CD4-positive, alpha-beta T cell (primary cell): ENCODE measurements around the gene CZIB. TPM values are rescaled to one million over a fixed set of nuclear protein-coding genes. Genes with fewer than 3 reads are reported as not detected.

Experiments used
- ATAC-seq: fragments of 200-7000 bp; cut with Tn5 transposase; one replicate; pipeline ENCODE4 v1.10.0; 2022; ENCODE audit warnings: mild to moderate bottlenecking; ENCODE audit not compliant: poor library complexity
- CTCF ChIA-PET: fragments of 350-600 bp; sonication (Branson Sonifier 250); formaldehyde crosslinking; loops from one replicate; lab custom pipeline; 2021; ENCODE audit warnings: antibody characterized with exemption, inconsistent platforms; lab: Charles Lee
- POLR2A ChIA-PET: fragments of 350-600 bp; sonication (Branson Sonifier 250); formaldehyde crosslinking; loops from one replicate; lab custom pipeline; 2021; ENCODE audit warnings: antibody characterized with exemption, inconsistent platforms; lab: Charles Lee
- DNase-seq, 14 experiments: peaks; one replicate each; pipeline ENCODE4 v3.0.0-alpha.2; 2013 to 2020; ENCODE audit warnings: mixed read lengths in 2 of 14
- H3K27ac ChIP-seq, 2 donors: one replicate each; pipeline versions ENCODE4 v1.5.1 to v1.7.0; 2013; ENCODE audit warnings: low read length in 2 of 2, low read depth in 1 of 2, mild to moderate bottlenecking in 1 of 2
- H3K27me3 ChIP-seq, 2 experiments: 1 replicate in 1 of 2; 2 replicates in 1 of 2; pipeline versions ENCODE4 v1.6.1 to v1.7.0; 2013; ENCODE audit warnings: low read length in 2 of 2, control low read depth in 1 of 2, mild to moderate bottlenecking in 1 of 2, moderate library complexity in 1 of 2; ENCODE audit not compliant: insufficient read depth in 2 of 2, control insufficient read depth in 1 of 2
- H3K36me3 ChIP-seq: one replicate; pipeline ENCODE4 v1.6.1; 2013; ENCODE audit warnings: low read length, control low read depth; ENCODE audit not compliant: insufficient read depth
- H3K4me1 ChIP-seq: one replicate; pipeline ENCODE4 v1.6.1; 2013; ENCODE audit warnings: low read length, control low read depth; ENCODE audit not compliant: insufficient read depth
- H3K4me3 ChIP-seq: one replicate; pipeline ENCODE4 v1.5.1; 2013; ENCODE audit warnings: mild to moderate bottlenecking, low read length, moderate library complexity
- H3K9me3 ChIP-seq, 2 experiments: 1 replicate in 1 of 2; 2 replicates in 1 of 2; pipeline versions ENCODE4 v1.6.1 to v1.7.0; 2013; ENCODE audit warnings: low read length in 2 of 2, mild to moderate bottlenecking in 2 of 2, control low read depth in 1 of 2, moderate library complexity in 1 of 2; ENCODE audit not compliant: control insufficient read depth in 1 of 2, insufficient read depth in 1 of 2
- H3K27ac Mint-ChIP-seq: one replicate; pipeline ENCODE4 v1.8.0; 2020; ENCODE audit warnings: mixed read lengths
- H3K27me3 Mint-ChIP-seq: one replicate; pipeline ENCODE4 v1.8.0; 2021; ENCODE audit warnings: mixed read lengths
- H3K36me3 Mint-ChIP-seq: one replicate; pipeline ENCODE4 v1.8.0; 2021; ENCODE audit warnings: low read depth, mixed read lengths
- H3K4me1 Mint-ChIP-seq: one replicate; pipeline ENCODE4 v1.8.0; 2021; ENCODE audit warnings: low read depth, mixed read lengths
- H3K4me3 Mint-ChIP-seq: one replicate; pipeline ENCODE4 v1.8.0; 2020; ENCODE audit warnings: mild to moderate bottlenecking, mixed read lengths
- H3K9me3 Mint-ChIP-seq: one replicate; pipeline ENCODE4 v1.8.0; 2020; ENCODE audit warnings: mixed read lengths
- intact Hi-C, 2 experiments: fragments of 100-400 bp; cut with DNase I in 1 of 2; cut with micrococcal nuclease in 1 of 2; formaldehyde crosslinking; loops; one replicate each; pipeline versions ENCODE4 v1.15.1 to v1.9.0; 2023 to 2025; cut with DNase I, micrococcal nuclease
- total RNA-seq, 174 experiments: library from RNA in 2 of 174; stranded (reverse) in 2 of 174; gene quantifications; one replicate each; pipeline ENCODE4 v1.2.3 and lab custom pipeline; 2021 to 2026
- TF ChIP-seq, protein P1 (sequence below): fragments of 200-600 bp; IDR thresholded peaks from one replicate; pipeline ENCODE4 v1.8.0; 2022; ENCODE audit warnings: antibody characterized with exemption, mild to moderate bottlenecking

Gene CZIB
- total RNA-seq, 2 experiments from 2014 or later = 28.8 to 28.9 TPM

DNA sequence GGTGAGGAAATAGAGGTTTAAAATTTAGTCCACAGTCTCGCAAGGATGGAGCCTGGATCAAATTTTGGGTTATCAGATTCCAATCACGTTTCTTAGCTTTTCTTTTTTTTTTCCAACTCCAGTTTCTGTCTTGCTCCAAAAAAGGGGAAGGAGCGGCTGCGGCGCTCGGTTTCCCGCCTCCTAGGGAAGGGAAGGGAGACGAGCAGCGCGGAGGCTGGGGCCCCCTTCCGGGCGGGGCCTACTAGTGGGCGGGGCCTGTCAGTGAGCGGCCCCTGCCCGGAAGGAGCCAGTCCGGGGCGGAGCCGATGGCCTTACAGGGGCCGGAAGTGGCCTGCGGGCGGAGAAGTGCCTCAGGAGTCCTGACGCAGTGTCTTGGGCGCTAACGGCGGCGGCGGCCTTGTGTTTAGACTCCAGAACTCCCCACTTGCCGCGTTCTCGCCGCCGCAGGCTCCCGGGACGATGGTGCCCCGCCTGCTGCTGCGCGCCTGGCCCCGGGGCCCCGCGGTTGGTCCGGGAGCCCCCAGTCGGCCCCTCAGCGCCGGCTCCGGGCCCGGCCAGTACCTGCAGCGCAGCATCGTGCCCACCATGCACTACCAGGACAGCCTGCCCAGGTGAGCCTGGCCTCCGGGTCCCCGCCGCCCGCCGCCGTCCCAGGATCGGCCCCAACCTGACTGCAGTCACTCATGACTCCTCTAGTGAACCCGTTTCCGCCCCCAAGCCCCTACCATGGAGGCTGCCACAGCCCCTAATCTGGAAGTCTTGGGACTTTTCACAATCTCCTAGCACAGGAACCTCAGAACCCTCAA is 23.7 kb downstream of the CZIB start, which contains the start of gene CPT2:
CPT2 (plus strand) TSS at position 340 of the 806 bp plus-strand sequence; CDS start at position 460, 120 bp downstream.
- Mint-ChIP-seq H3K27me3 (no peaks in the 10 kb centered on the region), H3K27ac (peak within 1 kb of the TSS; percentile 93), H3K9me3 (no peaks in the 10 kb centered on the region), H3K4me3 (peak within 1 kb of the TSS; percentile 93), H3K4me1 (peaks cover 29% of the 10 kb centered on the region), H3K36me3 (peaks cover 33% of the 10 kb centered on the region)
- H3K27ac ChIP-seq = peak within 1 kb of the TSS; percentile 93 to 97
- H3K4me3 ChIP-seq = peak within 1 kb of the TSS; percentile 92
- ChIA-PET POLR2A (interaction anchor here (0.9 to 2.6 kb wide), 5 partner anchors 10 to 42 kb away, joined by 3 to 13 read pairs (median 5); partner anchors contain the start of genes CZIB and MAGOH), CTCF (no interaction called here)
- no peaks in the 10 kb centered on the region for H3K27me3 ChIP-seq
- TF ChIP-seq, protein P1, sequence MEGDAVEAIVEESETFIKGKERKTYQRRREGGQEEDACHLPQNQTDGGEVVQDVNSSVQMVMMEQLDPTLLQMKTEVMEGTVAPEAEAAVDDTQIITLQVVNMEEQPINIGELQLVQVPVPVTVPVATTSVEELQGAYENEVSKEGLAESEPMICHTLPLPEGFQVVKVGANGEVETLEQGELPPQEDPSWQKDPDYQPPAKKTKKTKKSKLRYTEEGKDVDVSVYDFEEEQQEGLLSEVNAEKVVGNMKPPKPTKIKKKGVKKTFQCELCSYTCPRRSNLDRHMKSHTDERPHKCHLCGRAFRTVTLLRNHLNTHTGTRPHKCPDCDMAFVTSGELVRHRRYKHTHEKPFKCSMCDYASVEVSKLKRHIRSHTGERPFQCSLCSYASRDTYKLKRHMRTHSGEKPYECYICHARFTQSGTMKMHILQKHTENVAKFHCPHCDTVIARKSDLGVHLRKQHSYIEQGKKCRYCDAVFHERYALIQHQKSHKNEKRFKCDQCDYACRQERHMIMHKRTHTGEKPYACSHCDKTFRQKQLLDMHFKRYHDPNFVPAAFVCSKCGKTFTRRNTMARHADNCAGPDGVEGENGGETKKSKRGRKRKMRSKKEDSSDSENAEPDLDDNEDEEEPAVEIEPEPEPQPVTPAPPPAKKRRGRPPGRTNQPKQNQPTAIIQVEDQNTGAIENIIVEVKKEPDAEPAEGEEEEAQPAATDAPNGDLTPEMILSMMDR = no peak
- intact Hi-C loops = loop anchor here (1.0 to 10.0 kb wide), 6 partner anchors 23 to 1142 kb away; partner anchors contain the start of genes BTF3L4 (in 1 of the 2), CZIB (in 1 of the 2), MAGOH (in 1 of the 2) and TXNDC12 (in 1 of the 2)
- DNase-seq (peak; percentile 75 to 96 (median 89)), ATAC-seq (peak; percentile 92)
- H3K36me3 ChIP-seq = peaks cover 11% of the 10 kb centered on the region
- peaks cover 25% of the 10 kb centered on the region for H3K4me1 ChIP-seq
- H3K9me3 ChIP-seq = no peaks in the 10 kb centered on the region

DNA sequence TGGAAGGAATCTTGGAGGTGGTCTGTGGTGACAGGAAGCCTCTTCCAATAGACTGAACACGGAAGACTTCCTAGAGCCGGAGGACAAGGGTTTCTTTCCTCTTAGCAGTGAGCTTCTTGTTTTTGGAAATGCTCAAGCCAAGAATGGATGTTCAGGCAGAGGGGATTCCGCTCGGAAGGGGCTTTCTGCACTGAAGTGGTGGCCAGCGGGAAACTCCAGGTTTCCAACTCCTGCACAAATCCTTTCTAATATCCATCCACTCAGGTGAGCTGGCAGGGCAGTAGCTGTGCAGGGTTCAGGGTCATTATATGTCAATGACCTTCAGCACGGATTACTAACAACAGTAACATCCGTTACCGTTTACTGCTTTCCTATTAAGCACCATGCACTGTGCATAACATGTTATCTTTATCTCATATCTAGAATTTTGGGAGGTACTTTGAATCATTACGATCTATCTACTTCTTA is 24.4 kb downstream of the CZIB start:
- POLR2A ChIA-PET = interaction anchor here (0.9 to 2.6 kb wide), 5 partner anchors 10 to 42 kb away, joined by 3 to 13 read pairs (median 5); partner anchors contain the start of genes CZIB and MAGOH
- H3K36me3 Mint-ChIP-seq = peaks cover 27% of the 10 kb centered on the region
- intact Hi-C loops = loop anchor here (1.0 to 10.0 kb wide), 5 partner anchors 24 to 1141 kb away; partner anchors contain the start of genes BTF3L4 (in 1 of the 2), CZIB (in 1 of the 2), MAGOH (in 1 of the 2) and TXNDC12 (in 1 of the 2)

More for the DNA sequence above, 24.4 kb downstream of the CZIB start:
- H3K36me3 ChIP-seq = peaks cover 5% of the 10 kb centered on the region
- H3K27ac ChIP-seq = peak overlapping the region; percentile 93 to 97
- CTCF ChIA-PET = interaction anchor here (3.0 kb wide), 1 partner anchor 14 kb away, joined by 10 read pairs; no protein-coding TSS in a partner anchor
- TF ChIP-seq, protein P1 = no peak
- H3K4me3 ChIP-seq = peak overlapping the region; percentile 92
- Mint-ChIP-seq H3K4me1 (peaks cover 29% of the 10 kb centered on the region), H3K27me3 (no peaks in the 10 kb centered on the region), H3K9me3 (no peaks in the 10 kb centered on the region), H3K27ac (peak overlapping the region; percentile 93), H3K4me3 (peak overlapping the region; percentile 90)
- no peaks in the 10 kb centered on the region for H3K27me3 ChIP-seq
- H3K9me3 ChIP-seq = no peaks in the 10 kb centered on the region
- DNase-seq (peak in 1 of 14 experiments; percentile 12), ATAC-seq (peak; percentile 57)
- peaks cover 25% of the 10 kb centered on the region for H3K4me1 ChIP-seq
